Fibroblast of skin of right quadriceps (primary cell): ENCODE data around the gene PRSS35.
A peak's percentile ranks its signal among the peaks of the same experiment; 100 is the strongest.
"Not testable (repeated sequence)": the region's sequence is repeated elsewhere in the genome, so short reads cannot be mapped to it uniquely, and the experiment has no call there.

Experiments
- DNase-seq: peaks from one replicate; pipeline ENCODE4 v3.0.0-alpha.2; 2013

PRSS35 gene

GRCh38 chr6:83511901-83512681, at the start of gene PRSS35:
Gene PRSS35 (plus strand): TSS chr6:83512534. CDS start chr6:83523442, 10,908 bp downstream.
- peak; percentile 40 for DNase-seq

- no peak for DNase-seq
Measured at GRCh38 chr6:83463886-83464285, 48.4 kb upstream of the PRSS35 start.

- no peak for DNase-seq
Measured at GRCh38 chr6:83464381-83465140, 47.8 kb upstream of the PRSS35 start.

- no peak for DNase-seq
Measured at GRCh38 chr6:83466328-83466727, 46.0 kb upstream of the PRSS35 start.

- DNase-seq = no peak
Measured at GRCh38 chr6:83467620-83468036, 44.7 kb upstream of the PRSS35 start.

GRCh38 chr6:83470001-83470400, 42.3 kb upstream of the PRSS35 start:
- DNase-seq = no peak

- DNase-seq = no peak
Measured at GRCh38 chr6:83470587-83470986, 41.7 kb upstream of the PRSS35 start.

GRCh38 chr6:83472767-83473166, 39.6 kb upstream of the PRSS35 start:
- DNase-seq = no peak

- DNase-seq = no peak
Measured at GRCh38 chr6:83474309-83474708, 38.0 kb upstream of the PRSS35 start.

GRCh38 chr6:83476971-83477370, 35.4 kb upstream of the PRSS35 start:
- no peak for DNase-seq

- no peak for DNase-seq
Measured at GRCh38 chr6:83479389-83479788, 32.9 kb upstream of the PRSS35 start.

GRCh38 chr6:83480470-83480869, 31.9 kb upstream of the PRSS35 start:
- no peak for DNase-seq

- DNase-seq = not testable (repeated sequence)
Measured at GRCh38 chr6:83481938-83482337, 30.4 kb upstream of the PRSS35 start.

- DNase-seq = no peak
Measured at GRCh38 chr6:83488448-83488847, 23.9 kb upstream of the PRSS35 start.

GRCh38 chr6:83488861-83489260, 23.5 kb upstream of the PRSS35 start:
- DNase-seq = no peak

- no peak for DNase-seq
Measured at GRCh38 chr6:83490217-83490807, 22.0 kb upstream of the PRSS35 start.

GRCh38 chr6:83505356-83505755, 7.0 kb upstream of the PRSS35 start:
- DNase-seq = no peak

- no peak for DNase-seq
Measured at GRCh38 chr6:83509441-83509840, 2.9 kb upstream of the PRSS35 start.

GRCh38 chr6:83510791-83511190, 1.5 kb upstream of the PRSS35 start:
- no peak for DNase-seq

- DNase-seq = no peak
Measured at GRCh38 chr6:83511266-83511665, 1.1 kb upstream of the PRSS35 start.

GRCh38 chr6:83514466-83514865, 2.1 kb downstream of the PRSS35 start:
- DNase-seq = no peak

GRCh38 chr6:83514866-83515466, 2.6 kb downstream of the PRSS35 start:
- peak; percentile 58 for DNase-seq

GRCh38 chr6:83517500-83517899, 5.2 kb downstream of the PRSS35 start:
- DNase-seq = no peak
